GM10248 (cell line): ENCODE results near the gene CARD14.
"Not testable (repeated sequence)": the region's sequence is repeated elsewhere in the genome, so short reads cannot be mapped to it uniquely, and the experiment has no call there.

ENCODE experiments used
- CTCF ChIA-PET: fragments of 300-600 bp; sonication (Branson Sonifier 250); formaldehyde crosslinking; extraction: SDS; loops from one replicate; lab custom pipeline; 2021; ENCODE audit warnings: antibody characterized with exemption; lab: Yijun Ruan, JAX
- POLR2A ChIA-PET: fragments of 350-650 bp; sonication (Branson Sonifier 250); formaldehyde crosslinking; extraction: SDS; loops from one replicate; lab custom pipeline; 2020; ENCODE audit warnings: antibody characterized with exemption; lab: Yijun Ruan, JAX
- DNase-seq: peaks from one replicate; pipeline ENCODE4 v3.0.0; 2012; ENCODE audit errors: extremely low spot score
- TF ChIP-seq, protein P1 (sequence below): IDR thresholded peaks from 2 replicates; pipeline ENCODE4 v1.5.1; 2012; ENCODE audit warnings: mild to moderate bottlenecking, low read depth; ENCODE audit errors: extremely low read depth, missing control alignments, control extremely low read depth

CARD14 gene

DNA sequence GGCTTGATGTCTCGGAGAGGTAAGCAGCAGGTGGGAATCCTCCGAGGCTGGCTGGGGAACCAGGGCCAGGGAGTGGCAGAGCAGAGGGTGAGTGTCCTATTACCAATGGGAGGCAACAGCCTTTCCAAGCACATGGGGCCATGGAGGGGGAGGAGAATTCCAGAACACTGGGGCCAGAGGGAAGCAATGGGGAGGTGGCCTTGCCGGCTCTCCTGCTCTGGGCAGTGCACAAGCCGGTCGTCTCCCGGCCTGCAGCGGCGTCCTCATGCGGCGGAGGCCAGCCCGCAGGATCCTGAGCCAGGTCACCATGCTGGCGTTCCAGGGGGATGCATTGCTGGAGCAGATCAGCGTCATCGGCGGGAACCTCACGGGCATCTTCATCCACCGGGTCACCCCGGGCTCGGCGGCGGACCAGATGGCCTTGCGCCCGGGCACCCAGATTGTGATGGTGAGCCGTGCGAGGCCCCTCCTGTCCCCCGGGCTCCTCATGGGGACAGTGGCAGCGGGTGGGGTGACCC lies 28.4 kb downstream of the CARD14 start:
- DNase-seq = no peak
- CTCF ChIA-PET = interaction anchor here (1.1 kb wide), 1 partner anchor 11 kb away, joined by 4 read pairs; no protein-coding TSS in a partner anchor
- POLR2A ChIA-PET = no interaction called here
- TF ChIP-seq, protein P1, sequence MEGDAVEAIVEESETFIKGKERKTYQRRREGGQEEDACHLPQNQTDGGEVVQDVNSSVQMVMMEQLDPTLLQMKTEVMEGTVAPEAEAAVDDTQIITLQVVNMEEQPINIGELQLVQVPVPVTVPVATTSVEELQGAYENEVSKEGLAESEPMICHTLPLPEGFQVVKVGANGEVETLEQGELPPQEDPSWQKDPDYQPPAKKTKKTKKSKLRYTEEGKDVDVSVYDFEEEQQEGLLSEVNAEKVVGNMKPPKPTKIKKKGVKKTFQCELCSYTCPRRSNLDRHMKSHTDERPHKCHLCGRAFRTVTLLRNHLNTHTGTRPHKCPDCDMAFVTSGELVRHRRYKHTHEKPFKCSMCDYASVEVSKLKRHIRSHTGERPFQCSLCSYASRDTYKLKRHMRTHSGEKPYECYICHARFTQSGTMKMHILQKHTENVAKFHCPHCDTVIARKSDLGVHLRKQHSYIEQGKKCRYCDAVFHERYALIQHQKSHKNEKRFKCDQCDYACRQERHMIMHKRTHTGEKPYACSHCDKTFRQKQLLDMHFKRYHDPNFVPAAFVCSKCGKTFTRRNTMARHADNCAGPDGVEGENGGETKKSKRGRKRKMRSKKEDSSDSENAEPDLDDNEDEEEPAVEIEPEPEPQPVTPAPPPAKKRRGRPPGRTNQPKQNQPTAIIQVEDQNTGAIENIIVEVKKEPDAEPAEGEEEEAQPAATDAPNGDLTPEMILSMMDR = no peak

DNA sequence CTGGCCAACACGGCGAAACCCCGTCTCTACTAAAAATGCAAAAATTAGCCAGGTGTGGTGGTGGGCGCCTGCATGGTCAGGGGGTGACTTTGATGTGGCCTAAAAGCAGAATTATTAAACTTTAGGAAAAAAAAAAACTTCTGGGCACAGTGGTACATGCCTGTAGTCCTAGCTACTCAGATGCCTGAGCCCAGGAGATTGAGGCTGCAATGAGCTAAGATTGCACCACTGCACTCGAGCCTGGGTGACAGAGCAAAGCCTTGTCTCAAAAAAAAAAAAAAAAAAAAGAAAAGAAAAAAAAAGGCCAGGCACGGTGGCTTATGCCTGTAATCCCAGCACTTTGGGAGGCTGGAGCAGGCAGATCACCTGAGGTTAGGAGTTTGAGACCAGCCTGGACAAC lies 29.5 kb downstream of the CARD14 start:
- POLR2A ChIA-PET = interaction anchor here (0.7 kb wide), 1 partner anchor 86 kb away, joined by 3 read pairs; no protein-coding TSS in a partner anchor
- CTCF ChIA-PET, DNase-seq: not testable (repeated sequence)

DNA sequence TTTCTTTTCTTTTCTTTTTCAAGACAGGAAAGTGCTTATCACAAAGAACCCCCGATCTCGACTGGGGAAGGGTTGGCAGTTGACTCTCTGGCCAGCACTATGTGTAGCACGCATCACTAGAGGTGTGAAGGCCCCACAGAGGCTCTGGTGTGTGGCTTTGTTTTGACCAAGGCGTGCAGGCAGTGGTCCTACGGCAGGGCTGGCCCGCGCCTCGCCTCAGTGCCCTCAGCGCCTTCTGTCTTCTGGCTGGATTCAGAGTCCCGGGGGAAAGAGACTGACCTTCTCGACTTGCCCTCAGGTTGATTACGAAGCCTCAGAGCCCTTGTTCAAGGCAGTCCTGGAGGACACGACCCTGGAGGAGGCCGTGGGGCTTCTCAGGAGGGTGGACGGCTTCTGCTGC lies 31.6 kb downstream of the CARD14 start:
- no peak for DNase-seq
- TF ChIP-seq, protein P1 = no peak
- ChIA-PET POLR2A (interaction anchor here (1.5 kb wide), 1 partner anchor 56 kb away, joined by 5 read pairs; no protein-coding TSS in a partner anchor), CTCF (no interaction called here)

DNA sequence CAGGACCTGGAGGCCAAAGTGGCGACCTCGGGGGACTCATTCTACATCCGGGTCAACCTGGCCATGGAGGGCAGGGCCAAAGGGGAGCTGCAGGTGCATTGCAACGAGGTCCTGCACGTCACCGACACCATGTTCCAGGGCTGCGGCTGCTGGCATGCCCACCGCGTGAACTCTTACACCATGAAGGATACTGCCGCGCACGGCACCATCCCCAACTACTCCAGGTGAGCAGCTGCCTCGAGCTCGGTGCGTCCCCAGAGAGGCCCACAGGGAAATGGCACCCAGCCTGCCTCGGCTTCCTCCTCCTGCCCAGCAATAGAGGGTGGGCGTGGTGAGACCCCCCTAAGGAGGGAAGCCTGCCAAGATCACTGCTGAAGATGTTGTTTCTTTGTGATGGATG lies 32.4 kb downstream of the CARD14 start:
- POLR2A ChIA-PET = interaction anchor here (0.6 to 1.5 kb wide), 3 partner anchors 50 to 63 kb away, joined by 3 to 8 read pairs (median 5); no protein-coding TSS in a partner anchor
- CTCF ChIA-PET = interaction anchor here (1.1 to 1.3 kb wide), 2 partner anchors 50 to 51 kb away, joined by 3 read pairs; no protein-coding TSS in a partner anchor

DNA sequence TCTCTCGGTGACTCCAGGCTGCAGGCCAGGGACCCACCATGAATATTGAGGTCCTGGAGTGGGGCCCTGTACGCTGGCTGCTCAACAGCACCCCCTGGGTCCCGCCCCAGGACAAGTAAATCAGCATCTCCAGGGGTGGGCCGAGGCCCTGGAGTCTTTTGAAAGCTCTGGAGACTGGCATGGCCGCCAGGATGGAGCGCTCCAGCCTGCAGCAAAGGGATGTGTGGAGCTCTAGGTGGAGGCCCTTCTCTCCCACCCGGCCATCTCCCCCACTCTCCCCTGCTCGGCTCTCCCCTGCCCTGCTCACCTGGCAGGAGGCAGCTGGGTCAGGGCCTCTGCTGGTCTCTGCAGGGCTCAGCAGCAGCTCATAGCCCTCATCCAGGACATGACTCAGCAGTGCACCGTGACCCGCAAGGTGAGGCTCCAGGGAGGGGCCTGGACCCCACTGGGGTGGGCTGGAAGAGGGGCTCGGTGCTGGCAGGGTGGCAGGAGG lies 33.7 kb downstream of the CARD14 start:
- DNase-seq = no peak
- TF ChIP-seq, protein P1 = no peak
- ChIA-PET POLR2A (no interaction called here), CTCF (interaction anchor here (1.0 to 5.4 kb wide), 4 partner anchors 8 to 102 kb away, joined by 3 to 32 read pairs (median 4); partner anchors contain the start of gene GAA)

More for the DNA sequence above, 32.4 kb downstream of the CARD14 start:
- no peak for DNase-seq
- TF ChIP-seq, protein P1 = no peak

DNA sequence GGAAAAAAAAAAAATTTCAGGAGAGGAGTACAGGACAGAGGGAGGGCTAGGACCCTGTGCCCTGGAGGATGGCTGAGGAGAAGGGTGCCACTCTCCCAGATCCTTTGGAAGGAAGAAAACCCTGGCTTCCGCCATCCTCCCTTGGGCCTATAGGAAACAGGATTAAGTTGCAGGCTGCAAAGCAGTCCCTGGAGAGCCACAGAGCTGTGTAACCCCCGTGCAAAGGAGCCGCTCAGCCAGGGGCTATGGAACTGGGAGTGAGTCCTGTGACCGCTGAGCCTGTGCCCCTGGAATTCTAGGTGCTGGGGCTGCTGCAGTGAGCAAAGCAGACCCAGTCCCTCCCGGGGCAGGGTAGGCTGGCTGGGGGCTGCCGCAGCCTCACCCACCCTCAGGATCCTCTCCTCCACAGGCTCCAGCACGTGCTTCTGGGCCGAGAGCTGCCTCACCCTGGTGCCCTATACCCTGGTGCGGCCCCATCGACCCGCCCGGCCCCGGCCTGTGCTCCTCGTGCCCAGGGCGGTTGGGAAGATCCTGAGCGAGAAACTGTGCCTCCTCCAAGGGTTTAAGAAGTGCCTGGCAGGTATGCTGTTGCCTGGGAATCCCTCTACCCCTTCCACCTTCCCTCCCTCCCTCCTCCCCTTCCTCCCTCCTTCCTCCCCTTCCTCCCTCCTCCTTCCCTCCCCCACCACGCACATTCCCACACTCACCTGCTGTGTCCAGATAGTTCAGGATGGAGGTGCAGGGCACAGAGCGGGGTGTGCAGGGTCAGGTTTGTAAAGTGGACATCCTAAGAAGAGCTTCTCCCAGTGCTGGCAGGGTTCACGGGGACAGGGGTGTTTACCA lies 35.0 kb downstream of the CARD14 start:
- DNase-seq = no peak
- POLR2A ChIA-PET = interaction anchor here (0.8 kb wide), 1 partner anchor 12 kb away, joined by 3 read pairs; no protein-coding TSS in a partner anchor
- TF ChIP-seq, protein P1 = no peak
- CTCF ChIA-PET = interaction anchor here (0.9 to 5.4 kb wide), 2 partner anchors 9 to 122 kb away, joined by 3 to 32 read pairs; no protein-coding TSS in a partner anchor
